ENCODE results near the gene MOB4. TPM values are rescaled to one million over a fixed set of nuclear protein-coding genes. Genes with fewer than 3 reads are reported as not detected.

MOB4 gene
- total RNA-seq, 4 donors from 2014 or later, result 14.7 to 21.9 (median 18.4) TPM

- H3K9me3 ChIP-seq, result no peaks in the 10 kb centered on the region
- peak overlapping the region; percentile 84 to 97 (median 92) for H3K4me3 ChIP-seq
- H3K4me1 ChIP-seq, result peaks cover 0 to 60% (median 29%) of the 10 kb centered on the region in 4 donors
- H3K27ac ChIP-seq, result peak overlapping the region; percentile 95 to 100 (median 98)
- DNase-seq (ENCODE audit: low spot score in 2 of 2), result no peak
- peaks cover 0 to 37% (median 17%) of the 10 kb centered on the region in 3 donors for H3K36me3 ChIP-seq
- WGBS, 2 donors, result 11% methylated on average over 12 to 14 of the region's 14 CpGs
- no peaks in the 10 kb centered on the region for H3K27me3 ChIP-seq
- TF ChIP-seq CTCF (IDR thresholded peaks at IDR 0.05), result no peak
- TF ChIP-seq POLR2A (IDR thresholded peaks at IDR 0.05), result no peak
- TF ChIP-seq EP300 (IDR thresholded peaks at IDR 0.05), result no peak
Measured at GRCh38 chr2:197498235-197498936, 17.5 kb upstream of the MOB4 start.

- Histone ChIP-seq H3K4me3 (peak overlapping the region; percentile 84 to 97 (median 92)), H3K9me3 (no peaks in the 10 kb centered on the region), H3K27me3 (no peaks in the 10 kb centered on the region), H3K36me3 (peaks cover 0 to 37% (median 17%) of the 10 kb centered on the region in 3 donors), H3K4me1 (peaks cover 0 to 60% (median 29%) of the 10 kb centered on the region in 4 donors), H3K27ac (peak overlapping the region; percentile 95 to 100 (median 98))
- WGBS, 2 donors, result 0% methylated on average over 13 to 37 of the region's 46 CpGs
- TF ChIP-seq EP300 (IDR thresholded peaks at IDR 0.05) (no peak), CTCF (IDR thresholded peaks at IDR 0.05) (no peak), POLR2A (IDR thresholded peaks at IDR 0.05) (no peak)
- DNase-seq (ENCODE audit: low spot score in 2 of 2), result peak; percentile 25 to 32
Measured at GRCh38 chr2:197498937-197499593, 16.8 kb upstream of the MOB4 start.

GRCh38 chr2:197499594-197500502, 16.0 kb upstream of the MOB4 start, which contains the start of the genes HSPD1 and HSPE1:
Gene HSPD1, minus strand, starts transcription at chr2:197499840. Its CDS starts 992 bp downstream, at chr2:197498848.
Gene HSPE1, plus strand, starts transcription at chr2:197500379. Its CDS starts 58 bp downstream, at chr2:197500437.
- Histone ChIP-seq H3K4me3 (peak within 1 kb of the TSS; percentile 84 to 97 (median 92)), H3K9me3 (no peaks in the 10 kb centered on the region), H3K4me1 (peaks cover 0 to 60% (median 29%) of the 10 kb centered on the region in 4 donors), H3K27me3 (no peaks in the 10 kb centered on the region), H3K27ac (peak within 1 kb of the TSS; percentile 95 to 100 (median 98)), H3K36me3 (peaks cover 0 to 37% (median 11%) of the 10 kb centered on the region in 3 donors)
- DNase-seq (ENCODE audit: low spot score in 2 of 2), result peak; percentile 95 to 98
- WGBS, 2 donors, result 0 to 1% methylated on average over 28 to 42 of the region's 104 CpGs
- peak; percentile 98 for TF ChIP-seq POLR2A (IDR thresholded peaks at IDR 0.05)
- TF ChIP-seq CTCF (IDR thresholded peaks at IDR 0.05), result peak in 2 of 5 experiments; percentile 41 to 46
- TF ChIP-seq EP300 (IDR thresholded peaks at IDR 0.05), result peak; percentile 99 to 100

GRCh38 chr2:197500503-197501131, 15.2 kb upstream of the MOB4 start:
- Histone ChIP-seq H3K9me3 (no peaks in the 10 kb centered on the region), H3K36me3 (peaks cover 0 to 32% (median 8%) of the 10 kb centered on the region in 3 donors), H3K4me1 (peaks cover 0 to 57% (median 29%) of the 10 kb centered on the region in 4 donors), H3K27me3 (no peaks in the 10 kb centered on the region), H3K27ac (peak overlapping the region; percentile 95 to 100 (median 98)), H3K4me3 (peak overlapping the region; percentile 75 to 94 (median 87))
- TF ChIP-seq CTCF (IDR thresholded peaks at IDR 0.05) (no peak), POLR2A (IDR thresholded peaks at IDR 0.05) (no peak), EP300 (IDR thresholded peaks at IDR 0.05) (no peak)
- WGBS, 2 donors, result 0% methylated on average over 19 to 20 of the region's 30 CpGs
- no peak for DNase-seq (ENCODE audit: low spot score in 2 of 2)

Measured in tibial nerve (tissue), 4 donors.